Epithelial cell of esophagus (primary cell): ENCODE data around the gene CFAP46.

Experiments used
- DNase-seq: peaks from one replicate; pipeline ENCODE4 v3.0.0; 2010; ENCODE audit warnings: low read depth
- H3K4me3 ChIP-seq: 2 replicates; pipeline ENCODE4 v1.5.1; 2011; ENCODE audit warnings: mild to moderate bottlenecking, low read length, control low read depth
- CTCF ChIP-seq: IDR thresholded peaks from 2 replicates; pipeline ENCODE4 v1.5.1; 2011; ENCODE audit warnings: low read depth, mild to moderate bottlenecking, low read length, control low read depth, inconsistent platforms; ENCODE audit not compliant: insufficient read depth; ENCODE audit errors: missing control alignments

The CFAP46 gene

DNA sequence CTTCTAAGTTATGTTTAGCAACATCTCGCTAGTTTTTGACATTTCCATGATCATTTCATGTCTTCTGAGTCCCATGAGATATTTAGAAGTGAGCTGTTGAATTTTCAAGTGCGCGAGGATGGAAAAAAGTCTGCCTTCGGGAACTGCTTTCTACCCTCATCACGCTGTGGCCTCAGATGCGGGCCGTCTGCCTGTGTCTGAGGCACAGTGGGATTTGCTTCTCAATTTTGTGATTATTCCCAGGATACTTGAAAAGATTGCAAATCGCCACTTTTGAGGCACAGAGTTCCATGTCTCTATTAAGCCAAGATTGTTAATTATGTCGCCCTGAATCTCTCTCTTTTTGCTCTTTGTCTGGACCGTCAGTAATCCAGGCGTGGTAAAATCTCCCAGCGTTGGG, 125.7 kb downstream of the CFAP46 start:
- TF ChIP-seq CTCF, result no peak
- H3K4me3 ChIP-seq, result no peak overlapping the region
- DNase-seq, result no peak

GRCh38 chr10:132815168-132815857, 127.1 kb downstream of the CFAP46 start:
- TF ChIP-seq CTCF, result no peak
- H3K4me3 ChIP-seq, result no peak overlapping the region
- no peak for DNase-seq

- no peak overlapping the region for H3K4me3 ChIP-seq
- no peak for TF ChIP-seq CTCF
- no peak for DNase-seq
These were observed 127.9 kb downstream of the CFAP46 start for GRCh38 chr10:132814469-132814856.

- DNase-seq, result no peak
- H3K4me3 ChIP-seq, result no peak overlapping the region
- TF ChIP-seq CTCF, result no peak
These were observed 128.6 kb downstream of the CFAP46 start for GRCh38 chr10:132813560-132814468.

DNA sequence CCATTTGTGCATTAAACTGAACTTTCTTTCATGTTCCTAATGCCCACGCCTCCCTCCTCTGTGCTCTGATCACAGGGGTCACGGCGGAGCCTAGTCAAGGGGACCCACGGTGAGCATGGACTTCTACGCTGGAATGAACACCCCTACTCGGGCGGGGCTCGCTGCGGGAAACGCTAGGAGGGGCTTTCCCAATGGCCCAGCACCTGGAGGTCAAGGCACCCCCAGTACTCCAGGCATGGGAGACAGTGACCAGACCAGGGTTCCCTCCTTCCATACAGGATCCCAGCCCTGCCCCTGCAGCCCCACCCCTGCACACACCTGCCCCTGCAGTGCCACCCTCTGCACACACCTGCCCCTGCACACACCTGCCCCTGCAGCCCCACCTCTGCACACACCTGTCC, 129.4 kb downstream of the CFAP46 start:
- DNase-seq, result no peak
- H3K4me3 ChIP-seq, result no peak overlapping the region
- TF ChIP-seq CTCF, result no peak

- TF ChIP-seq CTCF, result no peak
- no peak overlapping the region for H3K4me3 ChIP-seq
- DNase-seq, result no peak
These were observed 129.8 kb downstream of the CFAP46 start for GRCh38 chr10:132812520-132812919.
